Measurements from ENCODE around the gene TLE6. TPM values are rescaled to one million over a fixed set of nuclear protein-coding genes. Genes with fewer than 3 reads are reported as not detected.

TLE6 gene
- total RNA-seq, 1 donor from 2014 or later = 21.0 TPM

- peak overlapping the region; percentile 64 for H3K4me3 Mint-ChIP-seq (ENCODE audit: low read depth)
- H3K27ac Mint-ChIP-seq = peak overlapping the region; percentile 93
- DNase-seq (ENCODE audit: low spot score, unreplicated experiment) = no peak
- no peaks in the 10 kb centered on the region for H3K9me3 Mint-ChIP-seq (ENCODE audit: low read depth)
- TF ChIP-seq, protein P1, sequence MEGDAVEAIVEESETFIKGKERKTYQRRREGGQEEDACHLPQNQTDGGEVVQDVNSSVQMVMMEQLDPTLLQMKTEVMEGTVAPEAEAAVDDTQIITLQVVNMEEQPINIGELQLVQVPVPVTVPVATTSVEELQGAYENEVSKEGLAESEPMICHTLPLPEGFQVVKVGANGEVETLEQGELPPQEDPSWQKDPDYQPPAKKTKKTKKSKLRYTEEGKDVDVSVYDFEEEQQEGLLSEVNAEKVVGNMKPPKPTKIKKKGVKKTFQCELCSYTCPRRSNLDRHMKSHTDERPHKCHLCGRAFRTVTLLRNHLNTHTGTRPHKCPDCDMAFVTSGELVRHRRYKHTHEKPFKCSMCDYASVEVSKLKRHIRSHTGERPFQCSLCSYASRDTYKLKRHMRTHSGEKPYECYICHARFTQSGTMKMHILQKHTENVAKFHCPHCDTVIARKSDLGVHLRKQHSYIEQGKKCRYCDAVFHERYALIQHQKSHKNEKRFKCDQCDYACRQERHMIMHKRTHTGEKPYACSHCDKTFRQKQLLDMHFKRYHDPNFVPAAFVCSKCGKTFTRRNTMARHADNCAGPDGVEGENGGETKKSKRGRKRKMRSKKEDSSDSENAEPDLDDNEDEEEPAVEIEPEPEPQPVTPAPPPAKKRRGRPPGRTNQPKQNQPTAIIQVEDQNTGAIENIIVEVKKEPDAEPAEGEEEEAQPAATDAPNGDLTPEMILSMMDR (IDR thresholded peaks at IDR 0.05; ENCODE audit: unreplicated experiment) = no peak
- no peaks in the 10 kb centered on the region for H3K27me3 Mint-ChIP-seq
- H3K36me3 Mint-ChIP-seq (ENCODE audit: insufficient read depth) = peaks cover 10% of the 10 kb centered on the region
- H3K4me1 Mint-ChIP-seq (ENCODE audit: low read depth) = peaks cover 21% of the 10 kb centered on the region
Measured at GRCh38 chr19:3024509-3024869, 47.1 kb downstream of the TLE6 start.

- DNase-seq (ENCODE audit: low spot score, unreplicated experiment) = no peak
- TF ChIP-seq, protein P1 (IDR thresholded peaks at IDR 0.05; ENCODE audit: unreplicated experiment) = no peak
- no peaks in the 10 kb centered on the region for H3K9me3 Mint-ChIP-seq (ENCODE audit: low read depth)
- H3K27me3 Mint-ChIP-seq = no peaks in the 10 kb centered on the region
- H3K4me1 Mint-ChIP-seq (ENCODE audit: low read depth) = peaks cover 21% of the 10 kb centered on the region
- H3K27ac Mint-ChIP-seq = peak overlapping the region; percentile 93
- peaks cover 7% of the 10 kb centered on the region for H3K36me3 Mint-ChIP-seq (ENCODE audit: insufficient read depth)
- peak overlapping the region; percentile 64 for H3K4me3 Mint-ChIP-seq (ENCODE audit: low read depth)
Measured at GRCh38 chr19:3024870-3025548, 47.6 kb downstream of the TLE6 start.

DNA sequence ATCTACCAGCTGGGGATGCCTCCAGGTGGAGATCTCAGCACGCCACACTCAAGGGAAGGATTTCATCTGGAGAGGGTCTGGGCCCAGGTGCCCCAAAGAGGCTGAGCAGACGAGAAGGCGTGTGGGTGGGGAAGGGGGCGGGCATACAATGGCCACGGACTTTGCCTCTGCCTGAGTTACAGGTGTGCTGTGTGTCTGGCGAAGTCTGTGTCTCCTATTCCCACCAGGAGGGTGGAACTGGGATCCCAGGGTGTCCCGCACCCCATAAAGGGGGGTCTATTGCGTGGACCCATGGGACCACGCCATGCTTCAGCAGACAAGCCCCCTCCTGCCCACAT is 48.2 kb downstream of the TLE6 start:
- Mint-ChIP-seq H3K27me3 (no peaks in the 10 kb centered on the region), H3K4me3 (ENCODE audit: low read depth) (peak overlapping the region; percentile 64), H3K9me3 (ENCODE audit: low read depth) (no peaks in the 10 kb centered on the region), H3K27ac (peak overlapping the region; percentile 93), H3K4me1 (ENCODE audit: low read depth) (peaks cover 22% of the 10 kb centered on the region), H3K36me3 (ENCODE audit: insufficient read depth) (peaks cover 6% of the 10 kb centered on the region)
- no peak for DNase-seq (ENCODE audit: low spot score, unreplicated experiment)
- TF ChIP-seq, protein P1 (IDR thresholded peaks at IDR 0.05; ENCODE audit: unreplicated experiment) = no peak

GRCh38 chr19:3026768-3027167 is 49.4 kb downstream of the TLE6 start:
- H3K9me3 Mint-ChIP-seq (ENCODE audit: low read depth) = no peaks in the 10 kb centered on the region
- no peak for DNase-seq (ENCODE audit: low spot score, unreplicated experiment)
- no peak overlapping the region for H3K27ac Mint-ChIP-seq
- H3K36me3 Mint-ChIP-seq (ENCODE audit: insufficient read depth) = peaks cover 6% of the 10 kb centered on the region
- TF ChIP-seq, protein P1 (IDR thresholded peaks at IDR 0.05; ENCODE audit: unreplicated experiment) = no peak
- no peak overlapping the region for H3K4me3 Mint-ChIP-seq (ENCODE audit: low read depth)
- H3K4me1 Mint-ChIP-seq (ENCODE audit: low read depth) = peaks cover 30% of the 10 kb centered on the region
- no peaks in the 10 kb centered on the region for H3K27me3 Mint-ChIP-seq

GRCh38 chr19:3027292-3027691 is 49.9 kb downstream of the TLE6 start:
- Mint-ChIP-seq H3K27me3 (no peaks in the 10 kb centered on the region), H3K9me3 (ENCODE audit: low read depth) (no peaks in the 10 kb centered on the region), H3K36me3 (ENCODE audit: insufficient read depth) (peaks cover 6% of the 10 kb centered on the region), H3K27ac (peak overlapping the region; percentile 56), H3K4me1 (ENCODE audit: low read depth) (peaks cover 30% of the 10 kb centered on the region), H3K4me3 (ENCODE audit: low read depth) (peak overlapping the region; percentile 73)
- no peak for DNase-seq (ENCODE audit: low spot score, unreplicated experiment)
- TF ChIP-seq, protein P1 (IDR thresholded peaks at IDR 0.05; ENCODE audit: unreplicated experiment) = no peak
